H1 (cell line): ENCODE measurements around the gene POLR2I.

Experiments
- EGR1 ChIP-seq: IDR thresholded peaks from 2 replicates; pipeline ENCODE4 v1.6.1; 2011; ENCODE audit warnings: low read depth, low read length, borderline replicate concordance
- MAFK ChIP-seq: IDR thresholded peaks from 2 replicates; pipeline ENCODE4 v1.6.1; 2012; ENCODE audit warnings: low read depth, mild to moderate bottlenecking, improper control_type of control experiment, low read length
- TF ChIP-seq, protein P1 (sequence below), 3 experiments: IDR thresholded peaks; 1 replicate in 2 of 3; 2 replicates in 1 of 3; pipeline versions ENCODE4 v1.5.1 to v1.6.1; 2011; ENCODE audit warnings: low read length in 3 of 3, mild to moderate bottlenecking in 3 of 3, inconsistent platforms in 2 of 3, low read depth in 1 of 3, moderate library complexity in 1 of 3; ENCODE audit not compliant: insufficient read depth in 1 of 3; ENCODE audit errors: control extremely low read depth in 1 of 3
- TF ChIP-seq, protein P2 (sequence below): IDR thresholded peaks from 2 replicates; pipeline ENCODE4 v1.6.1; 2011; ENCODE audit warnings: low read depth, mild to moderate bottlenecking, low read length; ENCODE audit not compliant: insufficient read depth

DNA sequence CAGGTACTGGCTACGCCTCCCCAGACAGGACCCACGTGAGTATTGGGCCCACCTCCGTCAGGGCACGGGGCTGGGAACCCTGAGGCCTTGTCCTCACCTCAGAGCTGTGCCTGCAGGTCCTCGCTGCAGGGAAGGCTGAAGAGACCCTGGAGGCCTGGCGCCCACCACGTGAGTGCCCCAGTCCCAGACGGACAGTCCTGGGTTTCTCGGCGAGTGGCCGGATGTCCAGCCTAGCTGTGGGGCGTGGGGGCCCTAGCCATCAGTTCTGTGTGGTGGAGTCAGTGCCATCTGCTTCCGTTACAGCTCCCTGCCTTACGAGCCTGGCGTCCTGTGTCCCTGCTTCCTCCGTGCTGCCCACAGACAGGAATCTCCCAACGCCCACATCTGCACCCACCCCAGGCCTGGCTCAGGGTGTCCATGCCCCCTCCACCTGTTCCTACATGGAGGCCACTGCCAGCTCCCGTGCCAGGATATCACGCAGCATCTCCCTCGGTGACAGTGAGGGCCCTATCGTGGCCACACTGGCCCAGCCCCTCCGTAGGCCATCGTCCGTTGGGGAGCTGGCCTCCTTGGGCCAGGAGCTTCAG lies 11.5 kb downstream of the POLR2I start:
- TF ChIP-seq EGR1: no peak
- TF ChIP-seq, protein P1, sequence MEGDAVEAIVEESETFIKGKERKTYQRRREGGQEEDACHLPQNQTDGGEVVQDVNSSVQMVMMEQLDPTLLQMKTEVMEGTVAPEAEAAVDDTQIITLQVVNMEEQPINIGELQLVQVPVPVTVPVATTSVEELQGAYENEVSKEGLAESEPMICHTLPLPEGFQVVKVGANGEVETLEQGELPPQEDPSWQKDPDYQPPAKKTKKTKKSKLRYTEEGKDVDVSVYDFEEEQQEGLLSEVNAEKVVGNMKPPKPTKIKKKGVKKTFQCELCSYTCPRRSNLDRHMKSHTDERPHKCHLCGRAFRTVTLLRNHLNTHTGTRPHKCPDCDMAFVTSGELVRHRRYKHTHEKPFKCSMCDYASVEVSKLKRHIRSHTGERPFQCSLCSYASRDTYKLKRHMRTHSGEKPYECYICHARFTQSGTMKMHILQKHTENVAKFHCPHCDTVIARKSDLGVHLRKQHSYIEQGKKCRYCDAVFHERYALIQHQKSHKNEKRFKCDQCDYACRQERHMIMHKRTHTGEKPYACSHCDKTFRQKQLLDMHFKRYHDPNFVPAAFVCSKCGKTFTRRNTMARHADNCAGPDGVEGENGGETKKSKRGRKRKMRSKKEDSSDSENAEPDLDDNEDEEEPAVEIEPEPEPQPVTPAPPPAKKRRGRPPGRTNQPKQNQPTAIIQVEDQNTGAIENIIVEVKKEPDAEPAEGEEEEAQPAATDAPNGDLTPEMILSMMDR (IDR thresholded peaks at IDR 0.05; ENCODE audit: control extremely low read depth in 1 of 3, insufficient read depth in 1 of 3, low read depth in 1 of 3, low read length in 3 of 3): no peak
- TF ChIP-seq, protein P2, sequence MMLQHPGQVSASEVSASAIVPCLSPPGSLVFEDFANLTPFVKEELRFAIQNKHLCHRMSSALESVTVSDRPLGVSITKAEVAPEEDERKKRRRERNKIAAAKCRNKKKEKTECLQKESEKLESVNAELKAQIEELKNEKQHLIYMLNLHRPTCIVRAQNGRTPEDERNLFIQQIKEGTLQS: no peak
- no peak for TF ChIP-seq MAFK
